Measurements from ENCODE around the gene FCHSD1. TPM values are rescaled to one million over a fixed set of nuclear protein-coding genes. Genes with fewer than 3 reads are reported as not detected.

The FCHSD1 gene
- total and polyA plus RNA-seq, 10 of the 15 experiments (the other 5 are each of a cell fraction or from before 2014, with no cell fraction given): 0.97 to 22.8 (median 10.7) TPM

GRCh38 chr5:141618804-141619554, 32.2 kb downstream of the FCHSD1 start, which contains the start of gene DIAPH1 (continued):
- TF ChIP-seq E4F1 (IDR thresholded peaks at IDR 0.05; ENCODE audit: borderline replicate concordance, partially characterized antibody) (peak; percentile 86), EED (IDR thresholded peaks at IDR 0.05; ENCODE audit: low read depth) (no peak), CUX1 (IDR thresholded peaks at IDR 0.05; ENCODE audit: insufficient replicate concordance, low read depth, low read length) (peak; percentile 28), ZNF687 (IDR thresholded peaks at IDR 0.05) (0 out of 2 replicates have a peak, but pooled peaks have one; percentile 29), USF2 (IDR thresholded peaks at IDR 0.05; ENCODE audit: borderline replicate concordance, low read depth, low read length) (peak; percentile 75), HDAC2 (IDR thresholded peaks at IDR 0.05) (no peak), ZNF622 (IDR thresholded peaks at IDR 0.05) (no peak), ETV6 (conservative IDR thresholded peaks at IDR 0.05 in 1 of 2, IDR thresholded peaks at IDR 0.05 in 1 of 2; ENCODE audit: borderline replicate concordance in 1 of 2, low read depth in 1 of 2) (no peak), PML (IDR thresholded peaks at IDR 0.05; ENCODE audit: low read length) (0 out of 2 replicates have a peak, but pooled peaks have one; percentile 69), RUNX3 (IDR thresholded peaks at IDR 0.05; ENCODE audit: low read length) (peak; percentile 87), NR2C2 (IDR thresholded peaks at IDR 0.05; ENCODE audit: borderline replicate concordance, control insufficient read depth, insufficient read length, low read depth) (no peak), POLR2A (IDR thresholded peaks at IDR 0.05; ENCODE audit: low read depth, low read length) (peak; percentile 87), SMARCA5 (IDR thresholded peaks at IDR 0.05) (peak; percentile 92; the same call in 1 of the 2 replicates), STAT1 (conservative IDR thresholded peaks at IDR 0.05) (0 out of 2 replicates have a peak, but pooled peaks have one; percentile 65), NFXL1 (IDR thresholded peaks at IDR 0.05; ENCODE audit: borderline replicate concordance) (no peak), RELA (IDR thresholded peaks at IDR 0.05; ENCODE audit: borderline replicate concordance, partially characterized antibody) (peak; percentile 56), NR2C1 (IDR thresholded peaks at IDR 0.05) (peak; percentile 50)
